NCI-H2171 (cell line): ENCODE data around the gene LIPE.

ENCODE experiments used
- DNase-seq: peaks from one replicate; lab custom pipeline; 2025; lab: John Stamatoyannopoulos, UW

Gene LIPE

GRCh38 chr19:42443944-42444398 is 16.8 kb upstream of the LIPE start:
- DNase-seq: no peak

GRCh38 chr19:42442833-42443232 is 15.6 kb upstream of the LIPE start, which contains the start of gene CXCL17:
CXCL17 (minus strand) TSS chr19:42442946; CDS start chr19:42442832, 114 bp downstream.
- DNase-seq: no peak

- no peak for DNase-seq
Observed at GRCh38 chr19:42441049-42441445, 13.9 kb upstream of the LIPE start.

GRCh38 chr19:42440357-42441048 is 13.3 kb upstream of the LIPE start:
- peak; percentile 38 for DNase-seq

- DNase-seq: peak; percentile 86
Observed at GRCh38 chr19:42436006-42436405, 8.8 kb upstream of the LIPE start.

- no peak for DNase-seq
Observed at GRCh38 chr19:42435316-42435715, 8.1 kb upstream of the LIPE start.

- DNase-seq: no peak
Observed at GRCh38 chr19:42433503-42434260, 6.5 kb upstream of the LIPE start.

- no peak for DNase-seq
Observed at GRCh38 chr19:42431486-42431885, 4.3 kb upstream of the LIPE start.

GRCh38 chr19:42428676-42429075 is 1.5 kb upstream of the LIPE start:
- no peak for DNase-seq

- DNase-seq: peak; percentile 88
Observed at GRCh38 chr19:42426643-42427042, 545 bp downstream of the LIPE start.

GRCh38 chr19:42424712-42425131 is 2.5 kb downstream of the LIPE start:
- DNase-seq: no peak

- no peak for DNase-seq
Observed at GRCh38 chr19:42424345-42424707, 2.9 kb downstream of the LIPE start.

GRCh38 chr19:42423462-42424344 is 3.5 kb downstream of the LIPE start:
- DNase-seq: peak; percentile 41

GRCh38 chr19:42422901-42423461 is 4.2 kb downstream of the LIPE start:
- no peak for DNase-seq

GRCh38 chr19:42422092-42422900 is 4.9 kb downstream of the LIPE start:
- no peak for DNase-seq

- no peak for DNase-seq
Observed at GRCh38 chr19:42421591-42422031, 5.6 kb downstream of the LIPE start.

GRCh38 chr19:42421101-42421500 is 6.1 kb downstream of the LIPE start:
- no peak for DNase-seq

GRCh38 chr19:42420055-42420544 is 7.1 kb downstream of the LIPE start:
- peak; percentile 22 for DNase-seq

- DNase-seq: no peak
Observed at GRCh38 chr19:42419309-42419708, 7.9 kb downstream of the LIPE start.

GRCh38 chr19:42412661-42413076 is 14.5 kb downstream of the LIPE start:
- DNase-seq: no peak

GRCh38 chr19:42412227-42412626 is 15.0 kb downstream of the LIPE start:
- no peak for DNase-seq
